ENCODE measurements around the gene FAM221B.

FAM221B gene

GRCh38 chr9:35816708-35817107 is 11.8 kb downstream of the FAM221B start:
- DNase-seq (ENCODE audit: low read depth) = no peak

DNA sequence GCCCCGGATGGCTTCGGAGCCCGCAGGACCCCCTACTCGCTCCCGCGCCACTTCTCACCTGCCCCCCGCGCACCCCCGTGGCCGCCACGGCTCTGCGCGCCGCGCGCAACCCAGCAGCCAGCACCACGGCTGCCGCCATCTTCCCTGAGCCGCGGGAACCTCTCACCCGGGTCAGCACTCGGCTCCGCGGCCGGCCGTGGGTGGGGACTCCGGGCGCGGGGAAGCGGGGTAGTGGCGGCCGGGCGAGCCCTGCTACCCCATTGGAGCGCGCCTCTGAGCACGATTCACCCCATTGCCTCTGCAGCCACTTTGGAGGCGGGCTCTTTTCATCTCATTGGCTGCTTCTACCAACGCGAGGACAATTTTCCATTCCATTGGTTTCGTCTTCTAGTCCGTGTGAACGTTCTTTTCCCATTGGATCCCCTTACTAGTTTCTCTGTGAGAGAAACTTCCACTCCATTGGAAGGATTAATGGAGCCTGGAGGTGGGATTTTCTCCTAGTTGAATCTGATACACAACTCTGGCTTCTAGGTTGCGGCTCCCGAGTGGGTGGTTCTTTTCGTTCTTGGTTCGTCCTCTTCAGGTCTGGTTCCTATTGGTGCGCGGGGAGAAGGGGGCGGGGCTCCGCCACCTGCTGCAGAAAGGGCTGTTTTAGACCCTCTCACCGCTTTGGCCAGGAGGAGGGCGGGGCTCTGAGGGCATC is 13.5 kb downstream of the FAM221B start, which contains the start of gene HINT2:
Gene HINT2, minus strand, starts transcription at position 202 of the 703 bp plus-strand sequence. Its CDS starts 63 bp downstream, at position 139.
- DNase-seq (ENCODE audit: low read depth) = peak; percentile 96

GRCh38 chr9:35814106-35814840 is 14.3 kb downstream of the FAM221B start:
- no peak for DNase-seq (ENCODE audit: low read depth)

DNA sequence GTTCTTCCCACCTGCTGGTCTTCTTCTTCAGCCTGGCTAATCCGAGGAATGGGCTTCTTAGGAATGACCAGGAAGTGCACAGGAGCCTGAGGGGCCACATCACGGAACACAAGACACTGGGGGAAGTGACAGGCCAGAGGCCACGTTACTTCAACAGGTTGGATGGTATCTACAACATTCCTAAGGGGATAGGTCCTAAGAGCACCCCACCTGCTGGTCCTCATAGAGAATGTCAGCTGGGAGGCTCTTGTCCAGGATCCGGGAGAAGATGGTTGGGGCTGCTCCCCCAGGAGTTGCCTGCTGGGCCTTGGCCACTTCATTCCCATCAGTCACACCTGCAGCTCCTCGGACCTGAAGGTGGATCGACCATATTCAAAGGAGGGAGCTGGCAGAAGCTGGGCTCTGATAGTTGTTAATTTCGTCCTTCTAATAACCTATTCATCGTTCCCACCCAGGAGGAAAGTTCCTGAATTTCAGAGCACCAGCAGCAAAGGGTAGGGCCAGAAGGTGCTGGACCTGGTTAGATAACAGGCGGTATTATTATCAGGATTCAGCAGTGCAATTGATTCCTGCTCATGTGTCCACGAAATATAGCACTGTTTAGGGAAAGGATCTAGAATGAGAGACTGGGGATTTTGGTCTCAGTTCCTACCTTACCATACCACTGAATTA is 15.0 kb downstream of the FAM221B start:
- no peak for DNase-seq (ENCODE audit: low read depth)

GRCh38 chr9:35812025-35812602 is 16.4 kb downstream of the FAM221B start, which contains the start of gene SPAG8:
Gene SPAG8 (minus strand): TSS chr9:35812262. CDS start chr9:35812147, 115 bp downstream.
- DNase-seq (ENCODE audit: low read depth) = peak; percentile 92

- DNase-seq (ENCODE audit: low read depth) = no peak
Observed at GRCh38 chr9:35811381-35812024, 17.0 kb downstream of the FAM221B start.

- no peak for DNase-seq (ENCODE audit: low read depth)
Observed at GRCh38 chr9:35810122-35810521, 18.4 kb downstream of the FAM221B start.

- no peak for DNase-seq (ENCODE audit: low read depth)
Observed at GRCh38 chr9:35808433-35808832, 20.1 kb downstream of the FAM221B start.

- DNase-seq (ENCODE audit: low read depth) = no peak
Observed at GRCh38 chr9:35806101-35806500, 22.4 kb downstream of the FAM221B start.

- DNase-seq (ENCODE audit: low read depth) = no peak
Observed at GRCh38 chr9:35801328-35802128, 27.0 kb downstream of the FAM221B start.

DNA sequence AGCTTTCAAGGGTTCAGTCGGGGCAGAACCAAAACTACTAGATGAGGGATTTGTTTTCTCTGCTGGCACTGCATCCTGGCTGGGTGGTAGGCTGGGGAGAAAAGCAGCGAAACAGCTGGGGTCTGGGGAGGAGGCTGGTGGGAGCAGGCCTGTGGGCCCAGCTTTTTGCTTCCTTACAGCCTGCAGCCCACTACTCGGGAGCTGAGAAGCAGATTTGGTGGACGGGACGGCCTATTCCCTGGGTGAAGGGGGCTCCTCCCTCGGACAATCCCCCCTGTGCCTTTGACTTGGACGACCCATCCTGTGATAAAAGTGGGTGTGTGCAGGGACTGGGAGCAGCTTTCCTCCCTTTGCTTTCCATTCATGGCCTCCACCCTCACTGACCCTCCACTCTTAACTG is 28.0 kb downstream of the FAM221B start:
- DNase-seq (ENCODE audit: low read depth) = no peak

DNA sequence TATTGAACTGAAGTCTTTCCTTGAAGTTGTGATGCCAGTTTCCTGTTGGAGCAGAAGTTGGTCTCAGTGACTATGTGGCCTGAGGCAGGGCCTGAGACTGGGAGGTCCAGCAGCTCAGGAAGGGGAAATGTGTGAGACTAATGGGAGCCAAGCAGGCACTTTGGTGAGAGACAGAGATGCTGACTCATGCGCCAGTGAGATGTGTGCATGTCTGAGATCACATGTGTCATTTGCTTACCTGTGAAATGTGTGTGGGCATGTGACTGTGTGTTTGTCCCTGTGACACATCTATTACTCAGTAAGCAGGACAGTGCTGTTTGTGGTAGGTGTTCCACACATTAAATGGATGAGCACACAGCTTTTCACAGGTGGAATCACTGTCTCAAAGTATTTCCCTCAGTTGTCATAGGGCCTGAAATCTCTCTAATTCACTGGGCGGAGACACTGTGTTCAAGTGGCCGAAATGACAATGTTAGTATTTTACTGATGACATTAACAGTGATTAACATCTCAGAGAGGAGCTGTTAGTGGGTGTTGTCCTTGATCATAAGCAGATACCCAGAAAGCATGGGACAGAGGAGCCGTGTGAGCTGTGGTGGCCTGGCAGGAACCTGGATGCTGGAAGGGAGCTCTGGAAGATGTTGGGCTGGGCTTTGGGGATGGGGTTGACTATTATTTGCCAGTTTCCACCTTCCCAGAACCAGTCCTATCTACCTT is 29.7 kb downstream of the FAM221B start:
- no peak for DNase-seq (ENCODE audit: low read depth)

GRCh38 chr9:35797311-35798109 is 31.0 kb downstream of the FAM221B start:
- no peak for DNase-seq (ENCODE audit: low read depth)

DNA sequence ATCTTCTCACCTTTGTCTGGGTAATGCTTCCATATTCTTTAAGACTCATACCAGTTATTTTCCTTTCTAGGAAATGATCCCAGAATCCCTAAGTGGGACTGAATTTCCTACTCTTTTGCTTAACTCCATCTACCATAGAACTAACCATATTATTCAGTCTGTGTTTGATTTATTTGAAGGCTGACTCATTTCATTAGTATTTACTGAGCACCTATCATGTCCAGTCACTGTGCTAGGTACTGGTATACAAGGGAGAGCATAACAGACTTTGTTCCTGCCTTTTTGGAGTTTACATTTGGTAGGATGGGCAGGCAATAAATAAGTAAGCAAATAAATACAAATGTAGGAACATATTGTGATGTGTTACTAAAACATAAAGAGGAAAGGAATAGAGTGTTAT is 32.8 kb downstream of the FAM221B start:
- DNase-seq (ENCODE audit: low read depth) = no peak

GRCh38 chr9:35793461-35793860 is 35.1 kb downstream of the FAM221B start:
- no peak for DNase-seq (ENCODE audit: low read depth)

DNA sequence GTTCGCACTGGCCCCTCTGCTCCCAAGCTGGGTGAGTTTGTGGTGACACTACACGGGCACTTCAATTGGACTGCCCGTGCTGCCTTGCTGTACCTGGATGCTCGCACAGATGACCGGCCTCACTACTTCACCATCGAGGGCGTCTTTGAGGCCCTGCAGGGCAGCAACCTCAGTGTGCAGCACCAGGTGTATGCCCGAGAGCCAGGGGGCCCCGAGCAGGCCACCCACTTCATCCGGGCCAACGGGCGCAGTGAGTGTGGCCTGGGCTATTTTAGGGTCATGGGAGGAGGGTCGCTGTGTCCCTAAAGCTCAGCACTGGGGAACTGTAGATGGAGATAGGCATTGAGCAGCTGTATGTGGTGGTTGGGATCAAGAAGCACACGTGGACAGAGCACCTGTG is 35.7 kb downstream of the FAM221B start:
- no peak for DNase-seq (ENCODE audit: low read depth)

DNA sequence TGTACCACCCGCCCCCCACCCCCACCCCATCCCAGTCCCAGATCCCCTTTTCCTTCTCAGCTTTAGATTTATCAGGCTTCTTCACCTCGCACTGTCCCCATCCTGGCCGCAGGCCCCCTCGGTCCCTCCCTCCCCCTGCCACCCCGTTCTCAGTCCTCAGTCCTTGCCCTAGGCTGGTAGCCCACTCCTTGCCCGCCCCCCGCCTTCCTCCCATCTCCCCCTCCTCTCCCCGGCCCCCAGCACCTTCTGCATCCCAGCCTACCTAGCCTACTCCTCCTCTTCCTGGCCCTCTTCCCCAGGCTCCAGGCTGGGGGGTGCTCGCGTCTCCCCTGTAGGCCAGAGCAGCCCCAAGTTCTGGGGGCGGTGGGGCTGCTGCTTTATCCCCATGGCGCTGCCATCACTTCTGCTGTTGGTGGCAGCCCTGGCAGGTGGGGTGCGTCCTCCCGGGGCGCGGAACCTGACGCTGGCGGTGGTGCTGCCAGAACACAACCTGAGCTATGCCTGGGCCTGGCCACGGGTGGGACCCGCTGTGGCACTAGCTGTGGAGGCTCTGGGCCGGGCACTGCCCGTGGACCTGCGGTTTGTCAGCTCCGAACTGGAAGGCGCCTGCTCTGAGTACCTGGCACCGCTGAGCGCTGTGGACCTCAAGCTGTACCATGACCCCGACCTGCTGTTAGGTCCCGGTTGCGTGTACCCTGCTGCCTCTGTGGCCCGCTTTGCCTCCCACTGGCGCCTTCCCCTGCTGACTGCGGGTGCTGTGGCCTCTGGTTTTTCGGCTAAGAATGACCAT is 36.3 kb downstream of the FAM221B start:
- DNase-seq (ENCODE audit: low read depth) = no peak

- no peak for DNase-seq (ENCODE audit: low read depth)
Observed at GRCh38 chr9:35791297-35791921, 37.1 kb downstream of the FAM221B start, which contains the start of gene NPR2. Gene NPR2 (plus strand): TSS chr9:35791591. CDS start chr9:35792409, 818 bp downstream.
